GM10266 (cell line): ENCODE measurements around the gene GPR183.

ENCODE experiments used
- DNase-seq: peaks from one replicate; pipeline ENCODE4 v3.0.0; 2012; ENCODE audit errors: extremely low spot score
- TF ChIP-seq, protein P1 (sequence below): IDR thresholded peaks from 2 replicates; pipeline ENCODE4 v1.5.1; 2012; ENCODE audit warnings: mild to moderate bottlenecking, low read depth; ENCODE audit not compliant: control insufficient read depth, insufficient read depth; ENCODE audit errors: missing control alignments

GPR183 gene

DNA sequence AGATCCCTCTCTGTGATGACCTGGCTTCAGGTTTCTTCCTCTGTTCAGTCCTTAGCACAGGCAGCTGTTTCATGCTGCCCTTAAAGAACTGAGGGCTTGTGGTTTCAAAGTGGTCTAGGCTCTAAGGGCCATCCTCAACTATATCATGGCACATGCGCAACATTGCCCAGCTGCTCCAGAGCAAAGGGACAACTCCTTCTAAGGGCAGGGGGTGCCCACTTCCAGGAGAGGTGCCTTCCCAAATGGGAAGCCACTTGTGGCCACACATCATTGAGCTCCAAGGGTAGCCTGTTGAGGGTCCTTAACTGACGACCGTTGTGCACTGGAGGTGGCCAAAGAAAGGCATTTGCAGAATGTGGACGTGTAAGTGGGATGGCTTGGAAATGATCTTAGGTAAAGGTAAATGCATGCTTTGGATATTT lies 7.3 kb downstream of the GPR183 start:
- no peak for DNase-seq
- TF ChIP-seq, protein P1, sequence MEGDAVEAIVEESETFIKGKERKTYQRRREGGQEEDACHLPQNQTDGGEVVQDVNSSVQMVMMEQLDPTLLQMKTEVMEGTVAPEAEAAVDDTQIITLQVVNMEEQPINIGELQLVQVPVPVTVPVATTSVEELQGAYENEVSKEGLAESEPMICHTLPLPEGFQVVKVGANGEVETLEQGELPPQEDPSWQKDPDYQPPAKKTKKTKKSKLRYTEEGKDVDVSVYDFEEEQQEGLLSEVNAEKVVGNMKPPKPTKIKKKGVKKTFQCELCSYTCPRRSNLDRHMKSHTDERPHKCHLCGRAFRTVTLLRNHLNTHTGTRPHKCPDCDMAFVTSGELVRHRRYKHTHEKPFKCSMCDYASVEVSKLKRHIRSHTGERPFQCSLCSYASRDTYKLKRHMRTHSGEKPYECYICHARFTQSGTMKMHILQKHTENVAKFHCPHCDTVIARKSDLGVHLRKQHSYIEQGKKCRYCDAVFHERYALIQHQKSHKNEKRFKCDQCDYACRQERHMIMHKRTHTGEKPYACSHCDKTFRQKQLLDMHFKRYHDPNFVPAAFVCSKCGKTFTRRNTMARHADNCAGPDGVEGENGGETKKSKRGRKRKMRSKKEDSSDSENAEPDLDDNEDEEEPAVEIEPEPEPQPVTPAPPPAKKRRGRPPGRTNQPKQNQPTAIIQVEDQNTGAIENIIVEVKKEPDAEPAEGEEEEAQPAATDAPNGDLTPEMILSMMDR = no peak

DNA sequence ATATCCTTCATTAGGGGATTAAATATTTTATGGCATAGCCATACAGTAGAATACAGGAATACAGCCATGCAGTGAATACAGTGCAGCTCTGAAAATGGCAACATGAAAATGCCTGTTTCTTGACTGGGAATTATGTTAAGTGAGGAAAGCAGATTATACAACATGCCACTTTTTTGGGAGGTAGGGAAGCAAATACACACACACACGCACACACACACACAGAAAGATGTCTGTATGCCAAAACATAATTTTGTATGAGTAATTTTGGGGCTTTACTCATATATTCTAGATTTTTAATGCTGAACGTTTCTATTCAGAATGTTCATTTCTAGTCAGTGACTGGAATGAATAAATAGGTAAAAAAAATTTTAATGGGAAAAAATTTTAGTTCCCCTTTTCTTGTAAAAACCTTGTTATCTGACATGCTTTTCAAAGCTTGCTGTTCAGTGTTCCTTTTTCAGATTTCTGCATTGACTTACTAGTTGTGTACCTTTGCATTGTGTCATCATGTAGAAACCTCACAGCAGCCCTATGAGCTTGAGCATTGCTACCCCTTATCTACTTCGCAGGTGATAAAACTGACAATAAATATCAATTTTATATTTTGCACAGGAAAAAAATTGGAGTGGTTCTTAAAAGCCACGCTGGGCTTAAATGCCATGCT lies 7.8 kb downstream of the GPR183 start:
- DNase-seq = no peak
- TF ChIP-seq, protein P1 = no peak

DNA sequence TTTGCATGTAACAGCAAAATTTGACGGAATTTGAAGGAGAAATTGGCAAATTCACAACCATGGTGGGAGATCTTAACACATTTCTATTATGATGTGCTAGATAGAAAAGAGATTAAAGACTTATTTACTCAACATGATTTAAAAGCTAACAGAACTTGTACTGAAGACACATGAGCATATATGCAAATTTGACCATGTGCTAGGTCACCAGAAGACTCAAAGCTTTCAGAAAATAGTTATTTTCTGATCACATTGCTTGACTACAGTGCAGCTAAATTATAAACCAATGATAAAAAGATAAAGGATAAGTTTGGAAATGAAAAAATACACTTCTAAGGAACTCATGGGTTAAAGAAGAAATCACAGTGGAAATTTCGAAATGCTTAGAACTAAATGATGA lies 9.1 kb downstream of the GPR183 start:
- no peak for DNase-seq
- TF ChIP-seq, protein P1 = no peak

DNA sequence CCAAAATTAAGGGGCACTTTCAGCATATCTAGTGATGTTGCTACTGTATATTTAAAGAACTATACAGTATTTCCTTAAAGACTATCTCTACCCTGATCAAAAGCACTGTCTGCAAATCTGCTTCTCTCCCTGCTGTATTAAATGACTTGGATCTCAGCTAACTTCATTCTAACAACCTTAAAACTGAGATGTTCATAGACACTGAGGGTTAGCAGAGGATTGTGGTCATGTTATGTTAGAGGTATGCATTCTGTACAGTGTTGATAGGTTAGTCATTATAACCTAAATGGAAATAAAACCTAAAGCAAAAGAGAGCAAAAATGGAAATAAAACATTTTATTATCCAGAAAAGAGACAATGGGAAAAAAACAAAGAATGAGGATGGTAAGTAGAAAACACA lies 9.9 kb downstream of the GPR183 start:
- no peak for DNase-seq
- TF ChIP-seq, protein P1 = no peak

DNA sequence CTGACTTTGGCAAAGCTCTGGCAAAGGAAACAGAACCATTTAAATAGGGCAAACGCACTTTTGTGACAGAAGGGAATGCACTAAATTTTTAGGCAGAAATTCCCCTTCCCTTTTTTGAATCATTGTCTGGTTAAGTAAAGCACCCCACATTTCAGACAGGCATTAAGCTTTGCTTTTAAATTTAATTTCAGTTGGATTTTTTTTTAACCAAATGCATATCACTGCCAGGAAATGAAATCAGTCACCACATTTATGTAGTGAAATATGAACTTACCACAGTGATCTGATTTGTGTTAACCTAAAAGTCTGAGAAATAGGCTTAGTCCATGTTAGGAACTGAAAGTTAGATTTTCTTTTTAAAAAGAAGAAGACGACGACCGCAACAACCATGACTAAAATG lies 10.8 kb downstream of the GPR183 start:
- TF ChIP-seq, protein P1 = no peak
- no peak for DNase-seq

DNA sequence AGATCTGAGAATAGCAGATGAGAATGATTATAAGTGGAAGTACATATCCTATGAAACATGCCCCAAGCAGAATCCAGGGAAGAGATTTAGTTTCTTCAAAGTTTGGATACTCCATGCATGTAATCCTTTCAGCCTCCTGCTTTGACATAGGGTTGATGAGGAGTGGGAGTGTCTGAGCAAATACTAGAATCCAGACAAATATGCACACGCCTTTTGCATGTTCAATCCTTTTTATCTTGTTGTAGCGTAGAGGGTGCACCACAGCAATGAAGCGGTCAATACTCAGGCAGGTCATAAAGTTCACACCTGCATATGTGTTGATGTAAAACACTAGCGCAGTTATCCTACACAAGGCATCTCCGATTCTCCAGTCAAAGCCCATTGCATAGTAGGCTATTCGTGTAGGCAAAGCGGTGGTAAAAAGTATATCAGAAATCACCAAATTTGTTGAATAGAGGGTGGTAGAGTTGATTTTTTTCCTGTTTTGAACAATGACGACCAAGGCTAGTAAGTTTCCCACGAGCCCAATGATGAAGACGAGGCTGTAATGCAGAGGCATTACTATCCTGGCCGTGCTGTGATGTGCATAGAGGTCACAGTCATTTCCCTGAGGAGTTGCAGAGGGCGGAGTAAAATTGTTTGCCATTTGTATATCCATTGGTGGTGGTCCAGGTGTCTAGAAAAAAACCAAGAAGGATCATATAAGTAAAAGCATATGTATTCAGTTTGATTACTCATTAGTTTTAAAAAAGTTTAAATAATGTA lies 11.5 kb downstream of the GPR183 start:
- TF ChIP-seq, protein P1 = no peak

DNA sequence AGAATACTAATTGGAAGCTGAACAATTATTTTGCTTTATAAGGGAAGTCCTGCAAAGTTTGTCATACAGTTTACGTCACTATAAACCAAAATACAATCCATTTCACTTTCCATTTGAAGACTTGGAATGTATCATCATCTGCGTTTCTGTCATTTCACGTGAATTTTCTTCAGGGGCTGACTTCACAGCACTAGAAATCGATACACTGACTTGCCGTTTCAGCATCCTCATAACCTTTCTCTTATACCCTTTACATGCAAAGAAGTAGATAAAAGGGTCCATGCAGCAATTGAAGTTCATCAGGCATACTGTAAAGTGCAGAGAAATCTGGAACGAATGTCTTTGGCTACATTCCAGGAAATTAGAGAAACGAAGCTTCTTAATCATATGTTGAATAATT lies 12.2 kb downstream of the GPR183 start:
- TF ChIP-seq, protein P1 = no peak
- no peak for DNase-seq

More for the DNA sequence above, 11.5 kb downstream of the GPR183 start:
- DNase-seq = no peak
